GM21723 (cell line): ENCODE measurements around the gene ZNF366.

Source experiments
- ATAC-seq: cut with Tn5 transposase; IDR thresholded peaks from one replicate; pipeline ENCODE4 v1.9.1; 2021; ENCODE audit warnings: mild to moderate bottlenecking, moderate library complexity; ENCODE audit not compliant: unreplicated experiment

Gene ZNF366

DNA sequence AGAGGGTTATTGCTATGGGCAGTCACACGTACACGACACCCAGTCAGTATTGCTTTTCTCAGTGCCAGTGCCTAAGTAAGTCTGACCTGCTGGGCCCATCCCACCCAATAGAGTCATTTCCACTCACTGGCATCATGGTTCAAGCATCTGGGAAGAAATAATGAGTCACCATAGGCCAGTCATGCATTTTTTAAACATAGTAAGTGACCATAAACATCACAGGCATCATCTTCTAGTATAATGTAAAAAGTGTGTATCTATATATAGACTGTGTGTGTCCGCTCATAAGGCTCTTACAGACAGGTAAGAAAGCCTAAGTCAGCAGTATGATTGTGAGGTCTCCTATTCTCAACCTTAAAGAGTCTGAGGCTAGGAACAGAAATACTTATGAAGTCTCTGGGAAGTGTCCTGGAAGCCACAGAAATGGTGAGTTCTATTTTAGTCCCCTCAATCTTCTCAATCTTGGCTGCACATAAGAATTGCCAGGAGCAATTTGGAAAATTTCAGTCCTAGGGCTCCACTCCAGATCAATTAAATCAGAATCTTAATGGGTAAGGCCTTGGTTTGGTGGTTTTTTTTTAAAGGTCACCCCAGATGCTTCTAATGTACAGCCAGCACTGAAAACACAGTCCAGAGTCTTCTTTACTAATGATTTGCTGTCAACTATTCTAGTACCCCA, 65.2 kb downstream of the ZNF366 start:
- ATAC-seq = no peak

DNA sequence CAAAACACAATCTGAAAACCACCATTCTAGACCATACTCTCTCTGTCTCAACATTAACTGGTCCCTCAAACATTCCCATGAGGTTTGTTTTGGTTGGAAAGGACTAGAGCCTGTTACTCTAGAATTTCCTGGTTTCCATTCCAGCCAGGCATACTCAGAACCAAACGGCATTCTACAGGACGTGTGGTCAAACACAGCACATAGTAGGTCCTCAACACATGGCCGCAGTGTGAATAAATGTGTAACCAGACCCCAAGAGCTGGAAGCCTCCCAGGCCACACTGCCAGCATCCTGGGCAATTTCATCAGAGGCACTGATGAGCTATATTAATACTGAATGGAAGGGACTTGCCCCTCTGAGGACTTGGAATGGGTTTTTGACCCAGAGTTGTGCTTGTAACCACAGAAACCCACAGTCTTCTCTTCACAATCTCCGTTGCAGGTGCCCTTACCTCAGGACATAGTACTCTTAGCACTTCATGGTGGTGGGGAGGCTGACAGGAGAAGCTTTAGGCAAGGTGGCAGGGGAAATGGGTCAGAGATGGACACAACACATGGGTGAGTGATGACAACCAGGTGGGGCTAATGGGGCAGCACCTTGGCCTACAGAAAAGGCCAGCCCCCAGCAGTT, 66.0 kb downstream of the ZNF366 start:
- ATAC-seq = no peak

DNA sequence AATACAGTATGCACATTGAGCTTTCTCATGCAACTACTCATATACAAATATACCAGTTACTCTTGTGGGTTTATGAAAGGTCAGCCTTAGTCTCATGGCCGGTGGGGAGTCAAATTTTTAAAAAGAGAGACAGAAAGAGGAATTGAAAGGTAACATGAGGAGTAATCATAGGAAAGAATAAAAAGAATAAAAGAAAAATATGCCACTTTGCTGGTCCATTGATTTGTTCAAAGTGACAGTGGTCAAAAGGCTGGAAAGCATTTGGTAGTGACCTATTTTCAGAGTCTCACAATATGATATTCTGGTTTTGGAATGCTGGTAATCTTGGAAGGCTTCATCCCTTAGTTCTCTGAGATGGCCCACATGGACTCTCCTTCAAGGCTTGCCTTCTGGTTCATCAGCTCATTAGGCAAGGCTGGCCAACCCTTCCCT, 67.0 kb downstream of the ZNF366 start:
- peak; percentile 55 for ATAC-seq

DNA sequence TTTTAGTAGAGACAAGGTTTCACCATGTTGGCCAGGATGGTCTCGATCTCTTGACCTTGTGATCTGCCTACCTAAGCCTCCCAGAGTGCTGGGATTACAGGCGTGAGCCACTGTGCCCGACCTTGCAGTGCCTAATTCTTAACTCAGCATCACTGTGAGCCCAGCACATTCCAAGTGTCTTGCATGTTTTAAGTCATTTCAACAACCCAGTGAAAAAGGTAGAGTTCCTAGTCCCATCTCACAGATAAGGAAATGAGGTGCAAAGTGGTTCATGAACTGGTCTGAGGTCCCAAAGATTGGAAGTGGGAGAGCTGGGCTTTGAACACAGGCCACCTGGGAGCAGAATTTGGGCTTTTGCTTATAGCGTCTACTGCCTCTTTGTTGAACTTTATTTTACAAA, 68.0 kb downstream of the ZNF366 start:
- ATAC-seq = no peak

DNA sequence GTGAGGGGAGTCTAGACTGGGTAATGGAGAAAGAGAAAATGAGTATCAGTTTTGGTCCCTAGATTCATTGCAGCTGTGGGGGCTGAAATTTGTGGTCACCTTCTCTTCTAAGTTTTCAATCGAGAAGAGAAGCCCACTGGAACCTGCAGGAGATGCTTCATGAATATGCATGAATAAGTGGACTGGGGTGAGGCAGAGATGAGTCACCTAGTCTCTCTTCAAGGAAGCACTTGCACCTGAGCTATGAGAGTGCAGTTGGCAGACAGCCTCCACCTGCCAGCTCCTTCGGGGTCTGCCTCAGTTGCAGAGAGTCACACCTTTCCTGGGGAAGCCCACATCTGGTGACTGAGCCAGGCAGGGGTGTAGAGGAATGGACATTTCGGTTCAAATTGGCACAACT, 69.1 kb downstream of the ZNF366 start:
- no peak for ATAC-seq

DNA sequence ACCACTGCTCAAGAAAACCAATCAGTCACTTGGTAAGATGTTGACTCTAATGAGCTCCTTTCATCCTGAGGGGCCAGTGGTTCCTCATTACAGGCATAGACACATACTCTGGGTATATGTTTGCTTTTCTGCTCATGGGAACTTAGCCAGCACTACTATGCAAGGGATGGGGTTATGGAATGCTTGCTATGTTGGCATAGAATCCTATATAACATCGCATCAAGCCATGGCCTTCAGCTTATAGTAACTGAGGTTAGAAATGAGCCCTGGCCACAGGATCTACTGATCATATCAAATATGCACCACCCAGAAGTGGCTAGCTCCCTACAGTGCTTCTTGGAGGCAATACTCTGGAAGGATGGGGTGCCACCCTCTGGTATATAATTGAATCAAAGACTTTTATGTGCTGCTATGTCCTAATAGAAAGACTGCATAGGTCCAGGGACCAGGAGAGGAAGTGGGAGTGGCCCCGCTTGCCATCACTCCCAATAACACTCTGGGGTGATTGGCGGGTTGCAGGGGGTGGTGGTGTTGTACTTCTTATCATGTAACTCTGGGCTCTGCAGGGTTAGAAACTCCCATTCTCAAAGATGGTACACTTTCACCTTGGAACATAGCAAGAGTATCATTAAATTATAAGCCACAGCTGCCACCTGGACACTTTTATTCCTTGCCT, 70.3 kb downstream of the ZNF366 start:
- no peak for ATAC-seq

DNA sequence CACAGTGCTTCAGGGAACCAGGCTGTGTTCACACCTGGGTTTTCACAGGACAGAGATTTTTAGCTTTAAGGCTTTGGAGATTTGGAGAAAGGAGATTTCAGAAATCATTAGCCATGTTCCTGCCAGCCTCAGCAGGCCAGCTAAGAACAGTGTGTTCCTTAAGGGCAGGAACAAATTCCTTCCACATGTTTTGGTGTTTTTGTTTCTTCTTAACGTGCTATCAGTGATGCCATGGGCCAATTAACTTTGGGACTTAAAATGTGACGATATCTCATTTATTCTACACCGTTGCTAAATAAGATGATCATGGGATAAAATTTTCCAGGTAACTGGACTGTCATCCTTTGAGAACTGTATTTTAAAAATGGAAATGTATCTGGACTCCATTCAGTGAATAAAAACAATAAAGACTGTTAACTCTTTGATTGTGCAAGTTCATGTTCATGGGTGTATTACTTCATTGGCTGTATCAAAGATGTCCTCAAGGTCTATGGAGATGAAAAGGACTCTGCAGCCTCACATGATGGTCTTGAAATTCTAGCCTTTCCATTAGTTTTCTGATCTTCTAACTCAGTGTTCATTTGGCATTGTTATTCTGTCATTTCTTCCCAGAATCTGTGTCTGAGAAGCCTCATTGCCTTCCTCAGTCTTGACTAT, 72.3 kb downstream of the ZNF366 start:
- no peak for ATAC-seq

DNA sequence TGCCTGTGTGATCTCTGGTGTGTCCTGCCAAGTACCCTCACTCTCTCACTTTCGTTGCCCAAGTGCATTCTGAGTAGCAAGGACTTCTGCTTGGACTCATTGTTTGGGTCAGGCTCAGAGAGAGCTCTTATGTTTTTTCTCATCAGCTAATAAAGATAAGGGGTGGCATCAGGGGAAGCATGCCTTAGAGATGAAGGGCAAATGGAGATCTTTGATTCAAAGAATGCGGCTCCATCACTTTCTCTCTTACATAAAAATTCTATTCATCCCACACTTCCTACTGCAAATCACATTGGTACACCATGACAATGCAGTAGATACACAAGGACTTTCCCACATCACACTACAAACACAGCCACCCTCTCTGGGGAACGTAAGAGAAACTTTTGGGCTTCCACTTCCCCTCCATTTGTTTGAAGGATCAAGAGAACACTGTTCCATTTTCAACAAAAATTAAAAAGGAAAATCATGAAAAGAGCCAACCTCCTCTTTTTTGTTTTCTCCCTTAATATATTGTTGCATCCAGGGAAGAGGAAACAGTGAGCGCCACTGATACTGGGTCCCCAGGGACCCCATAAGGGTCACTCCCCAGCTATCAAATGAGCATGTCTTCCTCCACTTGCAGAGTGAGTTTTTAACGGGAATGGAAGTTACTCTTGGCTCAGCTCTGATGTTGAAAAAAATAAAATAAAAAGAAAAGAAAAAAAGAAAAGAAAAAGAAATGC, 73.0 kb downstream of the ZNF366 start:
- no peak for ATAC-seq

DNA sequence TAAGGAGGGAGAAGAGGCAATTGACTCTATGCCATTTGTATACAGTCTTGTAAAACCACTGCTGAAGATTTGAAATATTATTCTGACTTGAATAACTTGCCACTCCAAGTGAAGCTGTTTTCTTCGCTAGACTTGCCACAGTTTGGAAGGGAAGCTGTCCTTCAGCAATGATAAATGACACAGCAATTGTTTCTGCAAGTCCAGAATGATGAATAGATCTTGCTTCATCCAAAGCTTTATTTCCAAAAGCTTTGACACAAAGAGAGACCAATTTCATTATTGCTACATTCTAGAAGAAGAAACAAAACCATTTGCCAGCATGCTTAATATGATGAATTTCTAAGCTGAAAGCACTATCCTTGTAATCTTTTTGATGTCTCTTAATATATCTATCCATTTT, 73.7 kb downstream of the ZNF366 start:
- no peak for ATAC-seq

DNA sequence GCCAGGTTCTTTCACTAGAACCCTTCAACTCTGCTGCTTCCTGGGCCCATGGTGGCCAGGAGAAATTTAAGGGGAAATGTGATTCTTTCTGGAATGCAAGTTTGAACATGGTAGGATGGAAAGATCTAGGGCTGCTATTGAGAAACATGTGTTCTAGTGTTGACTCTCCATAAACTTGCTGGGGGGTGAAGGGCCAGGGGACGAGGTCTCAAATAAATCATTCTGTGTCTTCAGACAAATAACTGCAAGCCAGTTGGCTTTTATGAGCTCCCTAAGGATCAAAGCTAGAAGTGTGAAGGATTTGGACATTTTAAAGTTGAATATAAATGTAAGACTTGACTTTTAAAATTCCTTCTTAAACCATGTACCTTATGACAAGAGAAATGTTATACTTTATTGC, 78.5 kb downstream of the ZNF366 start:
- no peak for ATAC-seq

DNA sequence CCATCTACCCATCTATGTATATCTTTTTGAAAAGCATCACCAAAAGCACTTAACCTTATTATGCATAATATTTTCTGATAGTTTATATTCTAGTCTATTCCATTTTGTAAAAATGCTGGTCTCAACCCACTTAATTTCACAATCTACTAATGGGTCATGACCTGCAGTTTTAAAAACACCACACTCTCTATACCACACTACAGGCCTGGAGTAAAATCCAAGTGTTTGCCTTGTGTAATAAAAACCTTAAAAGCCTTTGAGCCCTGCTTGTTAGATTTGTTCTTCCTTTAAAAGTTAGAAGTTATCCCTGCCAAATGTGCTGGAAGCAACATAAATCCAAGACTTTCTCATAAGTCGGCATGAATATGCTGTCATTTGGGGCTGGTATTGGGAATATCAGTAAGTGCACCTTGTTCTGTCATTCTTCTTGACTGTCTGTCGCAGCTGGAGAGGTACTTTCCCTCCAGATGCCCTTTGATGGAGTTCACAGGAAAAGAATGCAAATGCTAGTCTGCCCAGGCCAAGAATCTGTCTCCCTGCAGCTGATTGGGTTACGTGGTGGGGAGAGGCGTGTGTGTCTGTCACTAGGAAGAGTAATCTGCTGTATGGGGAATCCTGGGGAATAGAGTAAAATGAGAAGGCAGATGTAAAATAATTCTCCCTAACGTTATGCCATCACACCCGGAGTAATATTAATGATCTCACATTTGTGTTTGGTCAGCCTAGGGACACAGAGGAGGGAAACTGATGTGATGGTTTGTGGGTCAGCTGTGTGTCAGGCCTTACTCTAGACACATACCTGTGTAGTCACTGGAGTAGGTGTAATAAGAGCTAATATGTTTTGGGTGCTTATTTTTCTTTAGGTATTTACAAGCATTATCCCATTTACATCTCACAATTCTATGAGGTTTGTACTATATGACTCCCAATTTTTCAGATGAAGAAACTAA, 79.4 kb downstream of the ZNF366 start:
- ATAC-seq = no peak

DNA sequence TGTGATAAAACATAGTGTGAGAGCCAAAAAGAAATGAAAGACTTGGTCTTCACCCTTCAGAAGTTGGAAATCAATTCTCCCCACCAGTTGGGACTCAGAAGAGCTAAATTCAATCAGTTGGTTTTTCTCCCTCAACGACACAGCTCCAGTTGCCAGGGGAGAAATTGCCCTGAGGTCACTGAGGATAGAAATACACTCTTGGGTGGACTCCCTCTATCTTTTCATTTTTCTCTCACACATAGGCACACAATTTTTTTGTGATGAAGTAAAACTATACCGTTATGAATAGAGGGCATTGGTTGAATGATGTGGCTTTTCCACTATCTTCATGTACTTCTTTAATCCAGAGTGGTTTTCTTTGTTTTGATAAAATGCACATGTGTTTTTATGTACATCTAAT, 80.2 kb downstream of the ZNF366 start:
- no peak for ATAC-seq

DNA sequence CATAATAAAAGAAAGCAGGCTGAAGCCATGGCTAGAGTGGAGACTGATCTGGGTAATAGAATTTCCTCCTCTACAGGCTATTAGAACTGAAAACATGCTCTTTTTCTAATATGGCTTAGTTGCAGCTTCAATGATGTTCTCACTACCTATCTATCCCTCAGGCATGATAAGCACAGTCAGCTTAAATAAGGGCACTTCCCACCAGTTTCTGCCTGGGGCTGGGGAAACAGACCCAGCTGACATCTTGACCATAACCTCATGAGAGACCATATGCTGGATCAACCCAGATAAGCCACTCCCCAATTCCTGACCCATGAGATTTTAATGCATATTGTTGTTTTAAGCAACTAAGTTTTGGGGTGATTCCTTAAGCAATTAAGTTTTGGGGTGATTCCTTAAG, 81.2 kb downstream of the ZNF366 start:
- ATAC-seq = no peak

DNA sequence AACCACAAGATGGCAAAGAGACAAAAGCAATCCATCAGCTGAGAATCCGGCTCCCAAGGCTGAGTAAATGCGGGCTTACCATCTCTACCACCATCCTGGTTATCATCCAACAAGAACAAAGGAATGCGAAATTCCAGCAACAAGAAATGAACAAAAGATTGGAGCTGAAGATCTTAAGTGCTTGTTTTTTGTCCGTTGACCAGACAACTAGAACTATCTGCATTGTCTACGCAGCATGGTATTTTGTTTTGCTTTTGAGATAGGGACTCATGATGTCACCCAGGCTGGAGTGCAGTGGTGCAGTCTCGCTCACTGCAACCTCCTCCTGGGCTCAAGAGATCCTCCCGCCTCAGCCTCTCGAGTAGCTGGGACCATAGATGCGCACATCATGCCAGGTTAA, 88.9 kb downstream of the ZNF366 start:
- no peak for ATAC-seq

DNA sequence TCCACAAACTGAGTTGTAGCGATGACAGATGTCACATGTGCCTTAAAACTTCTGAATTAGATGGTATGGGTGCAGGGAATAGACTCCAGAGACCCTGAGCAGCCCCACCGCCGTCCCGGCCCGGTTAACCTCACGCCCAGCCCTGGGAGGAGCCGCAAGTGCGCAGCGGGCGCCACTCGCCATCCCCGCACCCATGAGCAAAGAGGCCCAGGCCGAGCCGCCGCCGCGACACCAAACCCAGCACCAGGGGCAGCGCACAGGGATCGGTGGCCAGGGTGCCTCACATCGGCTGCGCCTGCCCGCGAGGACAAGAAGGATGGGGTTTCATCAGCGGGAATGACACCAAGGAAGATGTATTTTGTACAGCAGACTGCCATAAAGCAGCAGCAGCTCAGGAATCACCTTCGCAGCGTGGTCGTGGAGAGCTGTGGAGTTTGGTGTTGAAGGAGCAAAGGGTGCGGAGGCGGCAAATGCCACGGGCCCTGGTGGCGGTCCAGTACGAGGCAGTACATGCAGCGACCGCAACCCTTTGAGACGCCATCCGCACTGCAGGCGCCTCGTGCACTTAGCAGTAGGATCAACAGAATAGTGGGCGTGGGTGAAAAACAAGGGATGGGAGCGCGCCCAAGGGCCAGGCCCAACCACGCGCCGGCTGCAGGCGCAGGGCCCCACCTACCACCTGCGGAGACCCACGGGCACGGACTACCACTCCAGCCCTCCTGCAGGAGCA, 89.7 kb downstream of the ZNF366 start:
- ATAC-seq = no peak

DNA sequence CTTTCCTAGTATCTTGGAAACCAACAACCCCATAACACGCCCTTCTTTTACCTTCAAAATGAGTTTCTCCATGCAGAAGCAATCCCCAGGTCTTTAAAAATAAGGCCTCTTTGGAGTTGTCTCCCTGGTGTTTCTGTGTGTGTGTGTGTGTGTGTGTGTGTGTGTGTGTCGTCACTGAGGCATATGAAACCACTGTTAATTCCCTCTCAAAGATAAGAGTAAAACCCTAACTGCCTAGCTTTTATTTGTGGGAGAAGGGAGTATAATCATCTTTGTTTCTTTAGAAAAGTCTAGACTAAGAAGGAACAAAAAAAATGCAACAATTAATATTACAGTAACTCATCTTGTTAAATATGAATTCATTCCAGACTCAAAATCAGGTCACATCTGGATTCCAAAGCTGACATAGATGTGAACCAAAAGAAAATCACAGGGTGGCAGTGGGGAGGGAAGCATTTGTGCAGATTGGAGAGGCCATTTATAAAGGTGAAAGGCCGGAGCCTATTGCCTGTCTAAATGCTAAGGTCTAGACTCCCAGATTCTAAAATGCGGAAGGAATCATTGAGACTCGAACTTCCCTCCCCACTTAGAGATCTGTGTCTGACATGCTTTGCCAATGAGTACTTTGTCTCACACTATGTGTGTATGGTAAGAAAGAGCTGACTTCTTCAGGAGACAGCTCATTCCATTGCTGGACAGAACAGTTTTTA, 91.4 kb downstream of the ZNF366 start:
- ATAC-seq = no peak

DNA sequence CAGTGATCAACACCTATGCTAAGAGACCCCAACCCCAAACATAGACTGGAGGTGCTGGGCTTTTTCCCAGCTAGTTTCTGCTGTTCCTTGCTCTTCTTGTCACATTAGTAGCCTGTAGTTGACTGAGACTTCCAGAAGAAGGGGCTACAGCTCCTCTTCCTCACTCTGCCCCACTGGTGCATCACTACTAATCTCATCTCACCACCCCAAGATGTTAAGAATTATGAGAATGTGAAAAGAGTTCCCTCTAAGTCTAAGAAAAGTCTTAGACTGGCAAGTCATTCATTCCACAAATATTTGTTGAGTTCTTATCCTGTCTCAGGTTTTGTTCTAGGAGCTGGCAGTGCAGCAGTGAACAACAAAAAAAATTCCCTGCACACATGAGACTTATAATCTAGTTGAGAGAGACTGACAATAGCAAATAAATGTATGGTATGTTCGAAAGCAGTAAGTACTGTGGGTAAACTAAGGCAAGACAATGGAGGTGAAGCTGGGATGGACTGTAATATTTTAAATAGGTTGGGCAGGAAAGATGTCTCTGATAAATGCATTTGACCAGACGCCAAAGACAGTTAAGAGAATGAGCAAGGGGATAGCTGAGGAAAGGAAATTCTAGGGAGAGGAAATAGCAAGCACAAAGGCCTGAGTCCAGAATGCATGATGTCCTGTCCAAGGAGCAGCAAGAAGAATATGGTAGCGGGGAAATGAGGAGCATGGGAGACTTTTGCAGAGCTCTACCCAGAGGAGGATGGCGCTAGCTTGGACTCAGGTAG, 94.7 kb downstream of the ZNF366 start:
- ATAC-seq = no peak

DNA sequence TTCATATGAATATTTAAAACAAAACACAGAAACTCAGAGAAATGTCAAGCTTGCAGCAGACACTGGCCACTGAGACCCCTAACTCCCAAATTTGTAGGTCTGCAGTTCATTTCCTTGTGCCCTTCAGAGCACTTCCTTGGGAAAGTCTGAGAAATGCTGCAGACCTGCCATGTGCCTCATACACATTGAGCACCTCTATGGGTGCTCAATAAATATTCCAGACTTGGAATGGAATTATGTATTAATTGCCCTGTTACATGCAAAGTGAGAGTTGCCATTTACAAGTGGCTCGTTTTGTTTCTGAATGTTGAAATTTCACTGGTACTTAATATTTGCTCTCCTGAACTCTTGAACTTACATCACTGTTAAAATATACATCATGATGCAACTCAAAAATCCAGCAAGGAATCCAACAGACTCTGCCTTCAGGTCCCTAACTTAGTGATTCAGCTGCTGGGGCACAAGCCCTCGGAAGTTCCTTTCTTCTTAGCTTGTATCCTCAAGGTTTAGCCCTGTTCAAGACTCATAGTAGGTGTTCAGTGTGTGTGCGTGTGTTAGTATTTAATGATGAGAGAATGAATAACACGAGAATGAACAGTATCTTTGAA, 96.4 kb downstream of the ZNF366 start:
- no peak for ATAC-seq
